HG03558 (cell line): ENCODE results near the gene PIP4K2A.

Source experiments
- ATAC-seq: cut with Tn5 transposase; IDR thresholded peaks from one replicate; pipeline ENCODE4 v1.9.1; 2021; ENCODE audit warnings: moderate number of reproducible peaks; ENCODE audit not compliant: unreplicated experiment; ENCODE audit errors: extremely low read depth

PIP4K2A gene

DNA sequence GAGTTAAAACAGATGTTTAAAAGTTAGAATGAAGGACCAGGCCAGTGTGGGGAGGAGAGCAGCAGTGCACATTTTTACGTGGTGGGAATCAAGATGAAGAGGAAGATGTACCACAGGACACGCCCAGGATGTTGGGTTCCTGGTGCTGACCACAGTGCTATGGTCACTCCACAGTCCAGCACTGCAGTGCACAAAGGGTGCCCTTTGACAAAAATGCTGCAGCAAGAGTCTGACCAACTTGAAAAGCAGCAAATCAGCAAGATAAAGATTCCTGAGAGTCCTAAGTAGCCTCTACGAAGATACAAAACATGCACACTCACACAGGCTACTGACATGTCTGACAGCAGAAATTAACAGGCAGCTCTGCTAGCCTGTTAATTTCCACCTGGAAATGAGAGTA lies 107.1 kb downstream of the PIP4K2A start:
- ATAC-seq, result no peak

DNA sequence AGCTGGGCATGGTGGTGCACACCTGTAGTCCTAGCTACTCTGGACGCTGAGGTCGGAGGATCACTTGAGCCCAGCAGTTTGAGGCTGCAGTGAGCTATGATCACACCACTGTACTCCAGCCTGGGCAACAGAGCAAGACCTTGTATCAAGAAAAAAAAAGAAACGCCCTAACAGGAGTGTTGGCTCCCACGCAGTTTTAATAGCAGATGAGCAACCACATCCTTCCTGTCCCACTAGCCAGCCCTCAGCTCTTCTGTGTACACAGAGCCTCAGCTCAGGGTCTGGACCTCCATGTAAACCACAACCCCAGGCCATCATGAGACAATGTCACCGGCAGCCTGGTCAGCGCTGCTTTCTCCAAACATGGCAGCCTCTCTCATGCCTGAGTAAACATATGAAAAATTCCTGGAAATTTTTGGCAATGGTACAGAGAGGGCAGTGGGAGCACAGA lies 108.2 kb downstream of the PIP4K2A start:
- ATAC-seq, result peak; percentile 86

DNA sequence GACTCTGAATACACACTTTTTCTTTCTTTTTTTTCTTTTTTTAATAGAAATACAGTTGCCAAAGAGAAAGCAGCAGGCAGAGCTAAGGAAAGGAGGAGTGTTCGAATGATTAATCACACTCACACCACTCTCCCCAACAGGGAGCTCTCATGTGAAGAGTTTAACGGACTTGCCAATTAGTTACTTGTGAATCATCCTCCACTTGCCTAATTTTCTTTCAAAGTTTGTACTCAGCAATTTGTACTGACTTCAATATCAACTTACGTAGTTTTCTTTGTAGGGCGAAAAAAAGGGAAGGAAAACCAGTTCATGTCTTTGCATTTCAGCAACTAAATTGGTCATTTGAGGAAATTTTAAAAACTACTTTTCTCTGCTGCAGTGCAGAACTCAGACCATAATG lies 109.2 kb downstream of the PIP4K2A start:
- no peak for ATAC-seq

- no peak for ATAC-seq
Measured at GRCh38 chr10:22604344-22605126, 109.8 kb downstream of the PIP4K2A start.

- ATAC-seq, result no peak
Measured at GRCh38 chr10:22603581-22603980, 110.8 kb downstream of the PIP4K2A start.

DNA sequence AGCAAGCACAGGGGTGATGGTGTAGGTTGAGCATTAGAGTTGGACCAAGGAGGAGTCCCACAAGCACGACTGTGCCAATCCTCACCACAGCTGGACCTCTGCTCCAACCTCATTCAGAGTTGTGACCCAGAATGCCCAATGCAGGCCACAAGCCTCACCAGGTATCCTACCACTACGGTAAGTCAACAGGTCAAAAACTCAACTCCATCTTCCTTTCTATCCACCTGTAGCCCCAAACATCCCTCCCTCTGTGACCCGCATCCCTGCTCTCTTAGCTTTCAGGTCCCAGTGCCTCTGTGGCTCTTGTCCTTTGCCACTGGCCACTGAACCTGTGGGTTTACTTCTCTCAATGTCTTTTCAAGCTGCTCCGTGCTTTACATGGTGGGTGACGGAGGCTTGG lies 112.8 kb downstream of the PIP4K2A start:
- ATAC-seq, result no peak

GRCh38 chr10:22599636-22600228 lies 114.6 kb downstream of the PIP4K2A start:
- ATAC-seq, result no peak

GRCh38 chr10:22599048-22599561 lies 115.3 kb downstream of the PIP4K2A start:
- no peak for ATAC-seq

GRCh38 chr10:22598478-22598877 lies 115.9 kb downstream of the PIP4K2A start:
- no peak for ATAC-seq

GRCh38 chr10:22597138-22597537 lies 117.2 kb downstream of the PIP4K2A start:
- peak; percentile 39 for ATAC-seq

- no peak for ATAC-seq
Measured at GRCh38 chr10:22593636-22594198, 120.7 kb downstream of the PIP4K2A start.

- ATAC-seq, result no peak
Measured at GRCh38 chr10:22593026-22593425, 121.4 kb downstream of the PIP4K2A start.

GRCh38 chr10:22589851-22590514 lies 124.4 kb downstream of the PIP4K2A start:
- no peak for ATAC-seq

DNA sequence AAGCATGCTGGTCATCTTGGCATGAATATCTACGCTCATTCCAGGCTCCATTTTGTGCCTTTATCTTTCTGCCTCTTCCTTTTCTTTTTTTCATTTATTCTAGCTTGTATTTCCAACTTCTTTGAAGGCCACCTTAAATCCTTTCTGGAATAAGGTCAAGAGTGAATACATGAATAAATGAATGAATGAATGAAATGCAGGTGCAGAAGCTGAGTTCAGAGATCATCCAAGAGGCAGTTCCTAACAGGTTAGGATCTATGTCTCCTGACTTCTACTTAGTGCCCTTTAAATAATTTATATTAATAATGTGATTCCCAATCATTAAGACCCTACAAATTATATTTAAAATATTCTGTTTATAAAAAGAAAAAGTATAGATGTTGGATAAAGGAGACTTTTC lies 125.9 kb downstream of the PIP4K2A start:
- no peak for ATAC-seq

DNA sequence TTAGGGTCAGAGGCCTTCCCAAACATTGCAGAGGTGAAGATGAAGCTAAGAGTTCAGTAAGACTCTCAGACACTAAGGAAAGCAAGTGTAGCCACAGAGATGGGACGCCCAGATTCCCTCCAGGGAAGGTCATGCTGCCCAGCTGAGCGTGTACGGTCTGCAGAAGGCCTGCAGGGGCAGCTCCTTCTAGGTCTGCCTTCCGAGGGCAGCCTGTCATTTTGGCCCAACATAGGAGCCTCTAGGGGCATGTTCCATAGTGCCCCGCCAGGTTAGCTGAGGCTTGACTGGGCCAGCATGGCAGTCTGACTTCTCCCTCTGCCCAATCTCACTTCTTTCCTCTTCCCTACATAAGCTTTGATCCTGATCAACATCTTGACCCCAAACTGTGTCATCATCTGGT lies 130.7 kb downstream of the PIP4K2A start:
- ATAC-seq, result no peak

- ATAC-seq, result no peak
Measured at GRCh38 chr10:22581461-22581860, 132.9 kb downstream of the PIP4K2A start.

GRCh38 chr10:22580711-22581110 lies 133.7 kb downstream of the PIP4K2A start:
- ATAC-seq, result no peak

DNA sequence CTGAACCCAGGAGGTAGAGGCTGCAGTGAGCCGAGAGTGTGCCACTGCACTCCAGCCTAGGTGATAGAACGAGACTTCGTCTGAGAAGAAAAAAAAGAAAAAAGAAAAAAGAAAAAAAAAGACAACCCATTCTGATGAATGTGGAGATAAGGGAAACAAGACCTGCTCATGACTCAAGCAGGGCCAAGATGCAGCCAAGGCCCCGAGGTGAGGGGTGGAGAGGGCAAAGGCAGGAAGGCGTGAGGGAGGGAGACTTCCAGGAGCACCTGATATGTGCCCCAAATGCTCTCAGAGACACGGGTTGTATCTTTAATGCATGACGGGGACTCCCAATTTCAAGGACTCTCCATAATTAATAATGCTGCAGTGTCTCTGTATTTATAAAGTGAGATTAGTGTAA lies 134.6 kb downstream of the PIP4K2A start:
- no peak for ATAC-seq

- ATAC-seq, result no peak
Measured at GRCh38 chr10:22573820-22574569, 140.4 kb downstream of the PIP4K2A start.

DNA sequence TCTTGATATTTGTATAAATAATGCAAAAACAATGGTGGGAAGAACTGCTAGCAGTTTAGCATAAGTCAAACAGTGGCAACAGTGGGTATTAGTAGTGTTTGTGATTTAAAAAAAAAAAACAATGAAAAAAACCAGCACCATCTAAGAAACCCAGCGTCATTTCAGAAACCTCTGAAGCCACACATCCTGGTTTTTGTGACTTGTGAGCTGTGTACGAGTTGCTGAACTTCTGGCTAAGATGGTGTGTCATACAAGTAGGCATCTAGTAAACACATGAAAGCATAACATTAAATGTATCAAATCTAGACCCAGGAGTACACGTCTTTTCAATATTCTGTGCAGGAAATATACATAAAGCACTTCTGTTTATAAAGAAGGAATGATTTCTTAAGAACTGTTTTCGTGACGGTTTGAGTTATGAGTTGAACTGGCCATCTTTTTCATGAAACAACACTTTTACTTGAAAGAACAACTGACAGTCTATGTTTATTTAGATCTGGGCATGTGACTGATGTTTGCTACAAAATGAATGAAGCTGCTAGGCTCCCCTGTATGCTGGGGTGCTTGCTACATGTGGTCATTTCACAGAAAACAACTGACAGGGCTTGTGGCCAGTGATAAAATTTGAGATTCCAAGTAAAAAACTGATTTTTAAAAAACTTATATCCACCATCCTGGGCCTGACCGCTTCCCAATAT lies 143.5 kb downstream of the PIP4K2A start:
- no peak for ATAC-seq
